HCT116 (cell line): ENCODE results near the gene RBX1. TPM values are rescaled to one million over a fixed set of nuclear protein-coding genes. Genes with fewer than 3 reads are reported as not detected.

Experiments used
- ATAC-seq: fragments of 200-7000 bp; cut with Tn5 transposase; 2 replicates; pipeline ENCODE4 v1.9.1; 2020; ENCODE audit warnings: mild to moderate bottlenecking, moderate library complexity
- BruUV-seq: library from RNA; stranded (reverse); fragments of 400-500 nt; replicated peaks from 2 replicates; lab custom pipeline; 2021; lab: Mats Ljungman, UMichigan
- CTCF ChIA-PET: fragments of 300-600 bp; sonication (Branson Sonifier 250); formaldehyde crosslinking; loops from one replicate; lab custom pipeline; 2021; ENCODE audit warnings: antibody characterized with exemption; lab: Charles Lee
- POLR2A ChIA-PET: fragments of 300-600, 350-600 bp; sonication (Branson Sonifier 250); formaldehyde crosslinking; loops from one replicate; lab custom pipeline; 2021; ENCODE audit warnings: antibody characterized with exemption; lab: Charles Lee
- RAD21 ChIA-PET, 2 experiments: fragments of 300-600 bp; sonication (Branson Sonifier 250); formaldehyde crosslinking; loops; one replicate each; lab custom pipeline; 2023; ENCODE audit warnings: low total read pairs in 2 of 2; ENCODE audit not compliant: uncharacterized antibody in 2 of 2, unreplicated experiment in 2 of 2, low non-redundant PET in 1 of 2; lab: Charles Lee
- DNase-seq: peaks from one replicate; pipeline ENCODE4 v3.0.0-alpha.2; 2010; ENCODE audit warnings: low read depth, low spot score
- H2AFZ ChIP-seq: fragments of 200-600 bp; shearing (Covaris generic), sonication (generic); 2 replicates; pipeline ENCODE4 v1.6.1; 2017; ENCODE audit warnings: low read depth, mixed run types, mixed read lengths, antibody characterized with exemption, low read length; ENCODE audit not compliant: poor library complexity, severe bottlenecking
- H3K27ac ChIP-seq: 2 replicates; pipeline ENCODE4 v1.5.1; 2012; ENCODE audit warnings: low read depth, low read length
- H3K27me3 ChIP-seq: fragments of 200-600 bp; sonication (generic); 2 replicates; pipeline ENCODE4 v1.6.1; 2016; ENCODE audit warnings: mixed run types, low read length, mixed read lengths; ENCODE audit not compliant: insufficient read depth
- H3K36me3 ChIP-seq, 2 experiments: fragments of 200-500 bp in 1 of 2; fragments of 200-600 bp in 1 of 2; sonication (Bioruptor generic) in 1 of 2; sonication (generic) in 1 of 2; 2 replicates each; pipeline versions ENCODE4 v1.5.1 to v1.6.1; 2014 to 2016; ENCODE audit warnings: low read length in 2 of 2, inconsistent platforms in 1 of 2, mixed read lengths in 1 of 2, mixed run types in 1 of 2; ENCODE audit not compliant: insufficient read depth in 2 of 2, control insufficient read depth in 1 of 2
- H3K4me1 ChIP-seq, 2 experiments: fragments of 200-600 bp in 1 of 2; sonication (generic) in 1 of 2; 2 replicates each; pipeline versions ENCODE4 v1.5.1 to v1.6.1; 2012 to 2017; ENCODE audit warnings: low read length in 2 of 2, inconsistent platforms in 1 of 2, mild to moderate bottlenecking in 1 of 2, mixed read lengths in 1 of 2, mixed run types in 1 of 2, moderate library complexity in 1 of 2; ENCODE audit not compliant: insufficient read depth in 2 of 2, control insufficient read depth in 1 of 2
- H3K4me2 ChIP-seq: fragments of 200-600 bp; sonication (generic); 2 replicates; pipeline ENCODE4 v1.6.1; 2017; ENCODE audit warnings: mixed run types, low read length, mixed read lengths
- H3K4me3 ChIP-seq, 2 experiments: fragments of 200-600 bp in 1 of 2; sonication (generic) in 1 of 2; replicated peaks in 1 of 2; 2 replicates each; pipeline ENCODE4 v1.5.1; 2011 to 2016; ENCODE audit warnings: low read length in 2 of 2, control low read depth in 1 of 2, low read depth in 1 of 2, mild to moderate bottlenecking in 1 of 2, mixed read lengths in 1 of 2, mixed run types in 1 of 2
- H3K79me2 ChIP-seq: fragments of 200-600 bp; sonication (generic); 2 replicates; pipeline ENCODE4 v1.6.1; 2017; ENCODE audit warnings: mild to moderate bottlenecking, mixed run types, low read length, moderate library complexity, mixed read lengths; ENCODE audit not compliant: insufficient read depth
- H3K9ac ChIP-seq: fragments of 200-600 bp; sonication (generic); 2 replicates; pipeline ENCODE4 v1.6.1; 2016; ENCODE audit warnings: low read length, mixed read lengths
- H3K9me2 ChIP-seq: fragments of 200-600 bp; sonication (generic), shearing (Covaris generic); 2 replicates; pipeline ENCODE4 v1.6.1; 2017; ENCODE audit warnings: mixed run types, mild to moderate bottlenecking, moderate library complexity; ENCODE audit not compliant: insufficient read depth
- H3K9me3 ChIP-seq, 2 experiments: fragments of 200-500 bp in 1 of 2; fragments of 200-600 bp in 1 of 2; sonication (Bioruptor generic) in 1 of 2; sonication (generic) in 1 of 2; 2 replicates each; pipeline ENCODE4 v1.6.1; 2014 to 2017; ENCODE audit warnings: low read length in 2 of 2, mixed read lengths in 2 of 2, inconsistent platforms in 1 of 2, low read depth in 1 of 2, mild to moderate bottlenecking in 1 of 2, mixed run types in 1 of 2, moderate library complexity in 1 of 2; ENCODE audit not compliant: control insufficient read depth in 1 of 2, insufficient read depth in 1 of 2
- H4K20me1 ChIP-seq: fragments of 200-600 bp; sonication (generic), shearing (Covaris generic); 2 replicates; pipeline ENCODE4 v1.6.1; 2017; ENCODE audit warnings: mixed run types, mild to moderate bottlenecking, moderate library complexity; ENCODE audit not compliant: insufficient read depth
- CBX3 ChIP-seq: IDR thresholded peaks from 2 replicates; pipeline ENCODE4 v1.6.1; 2012; ENCODE audit warnings: low read depth
- CTCF ChIP-seq, 3 experiments: fragments of 200-600 bp in 1 of 3; sonication (generic) in 1 of 3; IDR thresholded peaks in 2 of 3; conservative IDR thresholded peaks in 1 of 3; 2 replicates each; pipeline ENCODE4 v1.5.1; 2012 to 2017; ENCODE audit warnings: low read depth in 2 of 3, low read length in 2 of 3, antibody characterized with exemption in 1 of 3, borderline replicate concordance in 1 of 3, control low read depth in 1 of 3, mild to moderate bottlenecking in 1 of 3, mixed read lengths in 1 of 3, mixed run types in 1 of 3, moderate library complexity in 1 of 3; ENCODE audit not compliant: insufficient read depth in 1 of 3
- EGR1 ChIP-seq: IDR thresholded peaks from 2 replicates; pipeline ENCODE4 v1.6.1; 2012; ENCODE audit warnings: low read depth
- EZH2 ChIP-seq: fragments of 200-600 bp; sonication (generic); IDR thresholded peaks from 2 replicates; pipeline ENCODE4 v1.6.1; 2017; ENCODE audit warnings: antibody characterized with exemption, mixed run types
- EZH2phosphoT487 ChIP-seq: fragments of 200-600 bp; IDR thresholded peaks from 2 replicates; pipeline ENCODE4 v1.6.1; 2018; ENCODE audit warnings: antibody characterized with exemption, borderline replicate concordance
- MAX ChIP-seq: IDR thresholded peaks from 2 replicates; pipeline ENCODE4 v1.6.1; 2012
- POLR2A ChIP-seq: IDR thresholded peaks from 2 replicates; pipeline ENCODE4 v1.7.0; 2011; ENCODE audit warnings: borderline replicate concordance; ENCODE audit not compliant: insufficient read depth, insufficient read length; ENCODE audit errors: extremely low read depth
- TCF7L2 ChIP-seq: IDR thresholded peaks from 2 replicates; pipeline ENCODE4 v1.7.0; 2011; ENCODE audit warnings: borderline replicate concordance, inconsistent platforms; ENCODE audit not compliant: insufficient read depth, insufficient read length; ENCODE audit errors: extremely low read depth
- YY1 ChIP-seq: IDR thresholded peaks from 2 replicates; pipeline ENCODE4 v1.6.1; 2011; ENCODE audit warnings: low read length, low read depth, moderate library complexity, mild to moderate bottlenecking; ENCODE audit not compliant: insufficient replicate concordance; ENCODE audit errors: extremely low read depth
- ZBTB33 ChIP-seq: IDR thresholded peaks from 2 replicates; pipeline ENCODE4 v1.6.1; 2011; ENCODE audit warnings: mild to moderate bottlenecking, low read length, moderate library complexity; ENCODE audit not compliant: insufficient replicate concordance; ENCODE audit errors: extremely low read depth
- intact Hi-C: fragments of 100-400 bp; cut with micrococcal nuclease; formaldehyde crosslinking; loops from 2 replicates; pipeline ENCODE4 v1.10.0; 2022
- total RNA-seq: library from RNA; stranded (reverse); gene quantifications from one replicate; pipeline ENCODE4 v1.2.1, GENCODE V29; 2021; ENCODE audit not compliant: unreplicated experiment

The RBX1 gene
- total RNA-seq, 1 experiment from 2014 or later, result 51.2 TPM

- Histone ChIP-seq H3K4me3 (peak overlapping the region; percentile 62 to 77), H3K27me3 (no peaks in the 10 kb centered on the region), H3K27ac (peak overlapping the region; percentile 100), H4K20me1 (no peaks in the 10 kb centered on the region), H3K4me2 (peak overlapping the region; percentile 83), H3K9me2 (no peaks in the 10 kb centered on the region), H2AFZ (no peak overlapping the region), H3K9me3 (no peaks in the 10 kb centered on the region), H3K36me3 (no peaks in the 10 kb centered on the region), H3K4me1 (peaks cover 23 to 27% of the 10 kb centered on the region in 2 experiments), H3K79me2 (peaks cover 7% of the 10 kb centered on the region; the same call in 1 of the 2 replicates), H3K9ac (peak overlapping the region; percentile 77)
- intact Hi-C loops, result loop anchor here (5.0 kb wide), 1 partner anchor 69 kb away; the partner anchor contains the start of gene RBX1
- no peak for DNase-seq
- TF ChIP-seq POLR2A, result peak; percentile 7
- TF ChIP-seq EZH2, result no peak
- POLR2A ChIA-PET, result interaction anchor here (0.8 to 2.2 kb wide), 4 partner anchors 8 to 70 kb away, joined by 4 to 7 read pairs (median 6); partner anchors contain the start of gene RBX1
- RAD21 ChIA-PET, result no interaction called here
- peak; percentile 3 for ATAC-seq
- CTCF ChIA-PET, result no interaction called here
- TSS peak; percentile 74 for BruUV-seq
These were observed 70.0 kb downstream of the RBX1 start for GRCh38 chr22:41021061-41021612.

GRCh38 chr22:41021613-41022454 lies 70.7 kb downstream of the RBX1 start:
- no peaks in the 10 kb centered on the region for H4K20me1 ChIP-seq
- H2AFZ ChIP-seq, result no peak overlapping the region
- ChIA-PET POLR2A (interaction anchor here (0.6 to 2.2 kb wide), 6 partner anchors 9 to 74 kb away, joined by 4 to 7 read pairs (median 6); partner anchors contain the start of gene RBX1), RAD21 (interaction anchor here in 1 of 2 experiments (1.5 kb wide), 1 partner anchor 70 kb away, joined by 5 read pairs; the partner anchor contains the start of gene RBX1), CTCF (interaction anchor here (1.5 kb wide), 1 partner anchor 99 kb away, joined by 5 read pairs; no protein-coding TSS in a partner anchor)
- peaks cover 7% of the 10 kb centered on the region; the same call in 1 of the 2 replicates for H3K79me2 ChIP-seq
- intact Hi-C loops, result loop anchor here (1.0 to 5.0 kb wide), 2 partner anchors 69 to 70 kb away; partner anchors contain the start of gene RBX1
- DNase-seq, result peak; percentile 41
- H3K9me3 ChIP-seq, result no peaks in the 10 kb centered on the region
- no peaks in the 10 kb centered on the region for H3K9me2 ChIP-seq
- no peaks in the 10 kb centered on the region for H3K27me3 ChIP-seq
- H3K4me1 ChIP-seq, result peaks cover 23 to 27% of the 10 kb centered on the region in 2 experiments
- no TSS peak for BruUV-seq
- peak overlapping the region; percentile 100 for H3K27ac ChIP-seq
- peak; percentile 76 for ATAC-seq
- peak overlapping the region; percentile 77 for H3K9ac ChIP-seq
- H3K4me2 ChIP-seq, result peak overlapping the region; percentile 83
- peak overlapping the region; percentile 62 to 77 for H3K4me3 ChIP-seq
- H3K36me3 ChIP-seq, result no peaks in the 10 kb centered on the region
- TF ChIP-seq EZH2phosphoT487, result no peak
- no peak for TF ChIP-seq ZBTB33
- TF ChIP-seq EGR1, result peak; percentile 47; the same call in 1 of the 2 replicates
- no peak for TF ChIP-seq EZH2
- TF ChIP-seq CTCF (IDR thresholded peaks at IDR 0.05 in 2 of 3, conservative IDR thresholded peaks at IDR 0.05 in 1 of 3; ENCODE audit: borderline replicate concordance in 1 of 3, insufficient read depth in 1 of 3, low read depth in 2 of 3, low read length in 2 of 3), result 0 out of 6 replicates have a peak, but pooled peaks of 1 of the 3 experiments have one; percentile 10
- TF ChIP-seq TCF7L2, result peak; percentile 66
- TF ChIP-seq MAX, result peak; percentile 40; the same call in 1 of the 2 replicates
- TF ChIP-seq YY1, result peak; percentile 87
- TF ChIP-seq POLR2A, result peak; percentile 70
- no peak; the same call in 1 of the 2 replicates for TF ChIP-seq CBX3
